IPS DF 6.9 (cell line): ENCODE data around the gene LRP1B.

Source experiments
- DNase-seq: peaks from one replicate; pipeline ENCODE4 v3.0.0-alpha.2; 2013; ENCODE audit warnings: low read depth, low spot score
- H3K27ac ChIP-seq: one replicate; pipeline ENCODE4 v1.5.1; 2013; ENCODE audit warnings: low read length, control low read depth
- H3K27me3 ChIP-seq: 2 replicates; pipeline ENCODE4 v1.6.1; 2013; ENCODE audit warnings: mild to moderate bottlenecking, low read length; ENCODE audit not compliant: control insufficient read depth, insufficient read depth
- H3K36me3 ChIP-seq: 2 replicates; pipeline ENCODE4 v1.6.1; 2013; ENCODE audit warnings: low read length; ENCODE audit not compliant: control insufficient read depth, insufficient read depth
- H3K4me1 ChIP-seq: 2 replicates; pipeline ENCODE4 v1.6.1; 2013; ENCODE audit warnings: low read length; ENCODE audit not compliant: control insufficient read depth, insufficient read depth
- H3K4me3 ChIP-seq: 2 replicates; pipeline ENCODE4 v1.5.1; 2013; ENCODE audit warnings: mild to moderate bottlenecking, low read length
- H3K9me3 ChIP-seq: 2 replicates; pipeline ENCODE4 v1.6.1; 2013; ENCODE audit warnings: low read length, inconsistent platforms; ENCODE audit not compliant: control insufficient read depth, insufficient read depth
- WGBS: extraction: QIAGEN DNeasy Blood & Tissue Kit; methylation state at CpG from one replicate; pipeline ENCODE4 v1.1.7; 2013; ENCODE audit warnings: mixed read lengths, missing lambda C conversion rate; ENCODE audit not compliant: insufficient read length, insufficient coverage; 5-methylcytosine and 5-hydroxymethylcytosine counted together

Gene LRP1B

GRCh38 chr2:141736466-141736865, 394.4 kb downstream of the LRP1B start:
- H3K4me1 ChIP-seq = no peaks in the 10 kb centered on the region; the same call in 1 of the 2 replicates
- no peaks in the 10 kb centered on the region for H3K9me3 ChIP-seq
- no peaks in the 10 kb centered on the region for H3K27me3 ChIP-seq
- H3K4me3 ChIP-seq = no peak overlapping the region
- no peak for DNase-seq
- WGBS = no CpG with 5 or more reads among the region's 2 CpGs
- H3K27ac ChIP-seq = no peak overlapping the region
- H3K36me3 ChIP-seq = no peaks in the 10 kb centered on the region

- no peaks in the 10 kb centered on the region for H3K9me3 ChIP-seq
- WGBS = no CpG with 5 or more reads among the region's 1 CpG
- H3K4me3 ChIP-seq = no peak overlapping the region
- H3K27me3 ChIP-seq = no peaks in the 10 kb centered on the region
- no peaks in the 10 kb centered on the region for H3K36me3 ChIP-seq
- H3K27ac ChIP-seq = no peak overlapping the region
- DNase-seq = no peak
- no peaks in the 10 kb centered on the region for H3K4me1 ChIP-seq
These were observed 401.9 kb downstream of the LRP1B start for GRCh38 chr2:141728886-141729285.

GRCh38 chr2:141728142-141728541, 402.7 kb downstream of the LRP1B start:
- H3K4me1 ChIP-seq = no peaks in the 10 kb centered on the region
- H3K27me3 ChIP-seq = no peaks in the 10 kb centered on the region
- H3K36me3 ChIP-seq = no peaks in the 10 kb centered on the region
- DNase-seq = no peak
- no CpG with 5 or more reads among the region's 3 CpGs for WGBS
- H3K9me3 ChIP-seq = no peaks in the 10 kb centered on the region
- H3K4me3 ChIP-seq = no peak overlapping the region
- no peak overlapping the region for H3K27ac ChIP-seq

- 100% methylated on average over 1 of the region's 3 CpGs for WGBS
- H3K27me3 ChIP-seq = no peaks in the 10 kb centered on the region
- DNase-seq = no peak
- no peaks in the 10 kb centered on the region for H3K36me3 ChIP-seq
- no peak overlapping the region for H3K4me3 ChIP-seq
- H3K27ac ChIP-seq = no peak overlapping the region
- no peaks in the 10 kb centered on the region for H3K4me1 ChIP-seq
- H3K9me3 ChIP-seq = no peaks in the 10 kb centered on the region
These were observed 406.4 kb downstream of the LRP1B start for GRCh38 chr2:141724426-141724825.

GRCh38 chr2:141723814-141724213, 407.0 kb downstream of the LRP1B start:
- H3K9me3 ChIP-seq = no peaks in the 10 kb centered on the region
- no peak overlapping the region for H3K4me3 ChIP-seq
- H3K4me1 ChIP-seq = no peaks in the 10 kb centered on the region
- no peaks in the 10 kb centered on the region for H3K36me3 ChIP-seq
- WGBS = no CpG with 5 or more reads among the region's 2 CpGs
- no peak for DNase-seq
- H3K27me3 ChIP-seq = no peaks in the 10 kb centered on the region
- H3K27ac ChIP-seq = no peak overlapping the region

GRCh38 chr2:141720476-141720875, 410.3 kb downstream of the LRP1B start:
- H3K4me1 ChIP-seq = no peaks in the 10 kb centered on the region
- no peak overlapping the region for H3K27ac ChIP-seq
- no peaks in the 10 kb centered on the region for H3K9me3 ChIP-seq
- H3K4me3 ChIP-seq = no peak overlapping the region
- no CpG with 5 or more reads among the region's 3 CpGs for WGBS
- no peak for DNase-seq
- H3K36me3 ChIP-seq = no peaks in the 10 kb centered on the region
- no peaks in the 10 kb centered on the region for H3K27me3 ChIP-seq

- no peaks in the 10 kb centered on the region for H3K9me3 ChIP-seq
- H3K4me1 ChIP-seq = no peaks in the 10 kb centered on the region
- WGBS = no CpG with 5 or more reads among the region's 1 CpG
- no peaks in the 10 kb centered on the region for H3K27me3 ChIP-seq
- no peak overlapping the region for H3K4me3 ChIP-seq
- no peak overlapping the region for H3K27ac ChIP-seq
- no peak for DNase-seq
- H3K36me3 ChIP-seq = no peaks in the 10 kb centered on the region
These were observed 416.3 kb downstream of the LRP1B start for GRCh38 chr2:141714496-141714895.

- H3K36me3 ChIP-seq = no peaks in the 10 kb centered on the region
- H3K27ac ChIP-seq = no peak overlapping the region
- H3K4me3 ChIP-seq = no peak overlapping the region
- H3K27me3 ChIP-seq = no peaks in the 10 kb centered on the region
- H3K4me1 ChIP-seq = no peaks in the 10 kb centered on the region
- DNase-seq = no peak
- H3K9me3 ChIP-seq = no peaks in the 10 kb centered on the region
- WGBS = no CpG with 5 or more reads among the region's 1 CpG
These were observed 419.2 kb downstream of the LRP1B start for GRCh38 chr2:141711627-141712026.

- no peaks in the 10 kb centered on the region for H3K4me1 ChIP-seq
- no CpG with 5 or more reads among the region's 3 CpGs for WGBS
- DNase-seq = no peak
These were observed 420.1 kb downstream of the LRP1B start for GRCh38 chr2:141710589-141711239.

GRCh38 chr2:141709756-141710155, 421.1 kb downstream of the LRP1B start:
- no peaks in the 10 kb centered on the region for H3K4me1 ChIP-seq
- no peaks in the 10 kb centered on the region for H3K27me3 ChIP-seq
- no peak for DNase-seq
- no peak overlapping the region for H3K27ac ChIP-seq
- no peak overlapping the region for H3K4me3 ChIP-seq
- H3K36me3 ChIP-seq = no peaks in the 10 kb centered on the region
- WGBS = no CpG with 5 or more reads among the region's 2 CpGs
- H3K9me3 ChIP-seq = no peaks in the 10 kb centered on the region

More at GRCh38 chr2:141710589-141711239, 420.1 kb downstream of the LRP1B start:
- H3K9me3 ChIP-seq = no peaks in the 10 kb centered on the region
- H3K27me3 ChIP-seq = no peaks in the 10 kb centered on the region
- H3K27ac ChIP-seq = no peak overlapping the region
- no peaks in the 10 kb centered on the region for H3K36me3 ChIP-seq
- no peak overlapping the region for H3K4me3 ChIP-seq

GRCh38 chr2:141707486-141707885, 423.3 kb downstream of the LRP1B start:
- no peaks in the 10 kb centered on the region for H3K4me1 ChIP-seq
- no CpG with 5 or more reads among the region's 3 CpGs for WGBS
- no peaks in the 10 kb centered on the region for H3K27me3 ChIP-seq
- no peak overlapping the region for H3K4me3 ChIP-seq
- H3K27ac ChIP-seq = no peak overlapping the region
- H3K9me3 ChIP-seq = no peaks in the 10 kb centered on the region
- DNase-seq = no peak
- no peaks in the 10 kb centered on the region for H3K36me3 ChIP-seq
